HS-5 (cell line): ENCODE data around the gene FBXO44.

Source experiments
- DNase-seq: peaks from one replicate; pipeline ENCODE4 v3.0.0-alpha.2; 2012; ENCODE audit warnings: low read depth

The FBXO44 gene

DNA sequence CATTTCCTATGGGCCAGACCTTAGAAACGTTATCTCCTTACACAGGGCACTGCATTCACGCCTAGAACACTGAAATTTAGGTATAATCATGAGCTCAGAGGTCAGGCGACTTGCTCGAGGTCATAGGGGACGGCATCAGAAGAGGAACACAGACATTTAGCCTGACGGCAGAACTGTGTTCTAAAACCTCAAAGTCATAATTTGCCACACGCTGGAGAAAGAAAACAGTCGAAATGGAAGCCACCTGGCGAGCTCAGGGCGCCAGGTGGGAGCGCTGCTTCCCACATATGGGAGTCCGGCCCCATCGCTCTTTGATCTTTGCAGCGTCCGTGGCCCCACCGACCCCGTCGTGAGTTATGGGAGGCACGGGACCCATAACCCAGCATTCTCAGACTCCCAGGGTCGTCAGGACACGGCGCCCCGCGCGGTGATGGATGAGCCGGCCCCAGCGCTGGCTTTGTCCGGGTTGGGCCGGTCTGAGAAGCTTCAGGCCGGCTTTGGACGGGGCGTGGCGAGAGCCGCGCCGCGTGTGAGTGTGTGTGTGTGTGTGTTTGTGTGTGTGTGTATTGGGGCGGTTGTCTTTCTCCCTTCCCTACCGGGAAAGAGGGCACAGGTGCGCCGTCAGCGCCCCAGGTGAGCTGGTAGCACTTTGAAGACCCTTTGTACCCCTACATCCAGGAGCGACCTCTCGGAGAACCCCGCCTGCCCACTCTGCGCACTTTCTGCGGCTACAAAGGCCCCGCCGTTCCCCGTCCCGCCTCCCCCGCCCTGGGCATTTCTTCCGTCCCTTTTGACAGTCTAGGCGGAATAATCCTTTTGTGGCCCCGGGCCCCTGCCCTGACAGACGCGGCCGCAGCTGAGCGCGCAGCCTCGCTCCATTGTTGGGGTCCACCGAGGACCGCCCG is 36.0 kb downstream of the FBXO44 start:
- DNase-seq, result no peak

DNA sequence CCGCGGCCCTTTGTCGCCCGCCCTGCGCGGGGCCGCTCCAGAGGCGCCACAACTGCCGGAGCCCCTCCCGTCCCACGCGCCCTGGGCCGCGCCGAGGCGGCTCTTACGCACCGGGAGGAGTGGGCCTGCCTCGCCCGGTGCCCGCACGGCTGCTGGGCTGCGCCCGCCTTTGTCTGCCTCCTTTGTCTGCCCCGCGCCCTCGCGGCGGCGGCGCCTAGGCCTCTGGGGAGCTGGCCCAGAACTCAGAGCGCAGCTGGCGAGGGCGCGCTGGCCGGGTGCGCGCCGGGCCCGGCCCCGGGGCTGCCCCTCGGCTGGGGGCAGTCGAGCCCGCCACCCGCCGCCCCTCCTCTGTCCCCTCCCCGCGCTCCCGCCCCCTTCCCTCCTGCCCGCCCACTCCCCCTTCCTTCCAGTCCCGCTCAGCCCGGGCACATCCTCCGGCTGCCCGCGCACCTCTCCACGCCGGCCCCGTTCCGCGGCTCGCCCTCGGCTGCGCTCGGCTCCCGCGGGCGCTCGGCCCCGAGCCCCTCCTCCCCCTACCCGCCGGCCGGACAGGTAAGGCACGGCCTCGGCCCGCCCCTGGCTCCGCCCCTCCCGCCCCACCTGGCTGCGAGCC is 36.7 kb downstream of the FBXO44 start, which contains the start of gene DRAXIN:
TSS of gene DRAXIN (plus strand) at position 409 of the 613 bp plus-strand sequence. CDS start 14,549 bp downstream, outside the sequence.
- DNase-seq, result no peak

DNA sequence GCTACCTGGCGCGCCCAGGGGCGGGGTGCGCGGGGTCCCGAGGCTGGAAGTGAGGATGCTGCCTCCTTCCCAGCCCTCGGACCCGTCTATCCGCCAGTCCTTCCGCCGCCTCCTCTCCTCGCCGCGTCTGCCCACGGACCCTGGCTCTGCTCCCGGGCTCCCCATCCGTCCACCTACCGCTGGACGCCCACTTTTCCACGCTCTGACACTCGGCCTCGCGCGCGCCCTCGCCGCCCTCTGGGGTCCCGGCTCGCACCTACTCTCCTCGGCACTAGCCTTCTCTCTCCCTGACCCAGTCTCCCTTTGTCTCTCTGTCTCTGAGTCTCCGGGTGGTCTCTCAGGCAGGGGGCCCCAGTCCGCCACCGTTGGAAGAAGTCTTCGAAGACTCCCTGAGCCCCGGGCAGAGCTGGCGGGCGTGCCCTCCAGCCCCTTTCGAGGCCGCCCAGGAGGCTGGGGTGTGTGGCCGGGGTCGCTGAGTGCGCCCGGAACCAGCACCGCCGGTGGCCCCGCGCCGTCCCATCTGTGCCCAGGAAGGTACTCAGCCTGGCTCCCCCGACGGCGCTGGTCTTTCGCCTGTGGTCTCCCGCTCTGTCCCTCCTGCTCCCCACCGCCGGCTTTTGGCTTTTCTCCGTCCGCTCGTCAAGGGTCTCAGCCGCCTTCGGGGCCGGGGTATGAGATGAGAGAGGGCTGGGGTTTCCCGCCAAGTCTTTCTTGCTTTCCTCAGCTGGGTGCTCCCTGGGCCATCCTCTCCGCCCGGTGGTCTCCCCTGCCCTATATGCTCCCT is 37.4 kb downstream of the FBXO44 start:
- no peak for DNase-seq

DNA sequence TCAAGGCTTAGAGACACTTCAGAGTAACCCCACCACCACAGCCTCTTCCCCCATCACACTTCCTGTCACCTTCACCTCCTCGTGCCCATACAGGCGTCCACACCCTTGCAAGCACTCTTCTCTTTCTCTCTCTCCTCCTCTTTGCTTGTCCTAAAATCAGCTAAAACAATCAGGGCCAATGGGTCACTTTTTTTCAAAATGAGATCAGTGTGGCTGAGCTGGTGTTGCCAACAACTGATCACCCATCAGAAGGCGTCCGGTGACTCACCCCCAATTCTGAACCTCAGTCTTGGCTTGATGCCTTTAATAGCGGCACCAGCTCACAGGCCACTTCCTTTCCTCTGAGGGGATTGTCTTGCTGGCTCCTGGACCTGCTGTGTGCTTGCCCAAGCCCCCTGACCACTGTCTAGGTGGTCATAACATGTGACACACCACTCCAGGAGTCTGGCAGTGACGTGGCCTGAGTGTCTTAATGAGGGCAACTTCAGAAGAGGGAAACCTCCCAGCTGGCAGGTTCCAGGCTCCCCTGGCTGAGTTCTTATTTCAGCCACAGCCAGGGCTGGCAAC is 38.4 kb downstream of the FBXO44 start:
- peak; percentile 87 for DNase-seq

DNA sequence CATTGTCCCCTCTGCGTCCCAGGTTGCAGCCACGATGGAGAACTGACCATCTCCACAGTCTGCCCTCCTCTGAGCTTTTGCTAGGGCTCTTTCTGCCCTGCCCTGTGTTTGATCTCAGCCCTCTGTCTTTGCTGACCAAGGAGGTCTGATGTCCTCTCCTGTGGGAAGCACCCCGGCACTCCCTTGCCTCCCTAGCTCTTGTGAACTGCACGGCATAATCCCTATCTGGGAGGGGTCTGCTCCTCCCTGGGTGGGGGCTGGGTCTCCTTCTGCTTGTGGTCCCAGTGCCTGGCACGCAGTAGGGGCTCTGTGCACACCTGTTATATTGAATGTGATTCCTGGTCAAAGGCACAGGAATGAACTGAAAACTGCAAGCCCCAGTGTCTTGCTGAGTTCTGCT is 39.2 kb downstream of the FBXO44 start:
- DNase-seq, result no peak

DNA sequence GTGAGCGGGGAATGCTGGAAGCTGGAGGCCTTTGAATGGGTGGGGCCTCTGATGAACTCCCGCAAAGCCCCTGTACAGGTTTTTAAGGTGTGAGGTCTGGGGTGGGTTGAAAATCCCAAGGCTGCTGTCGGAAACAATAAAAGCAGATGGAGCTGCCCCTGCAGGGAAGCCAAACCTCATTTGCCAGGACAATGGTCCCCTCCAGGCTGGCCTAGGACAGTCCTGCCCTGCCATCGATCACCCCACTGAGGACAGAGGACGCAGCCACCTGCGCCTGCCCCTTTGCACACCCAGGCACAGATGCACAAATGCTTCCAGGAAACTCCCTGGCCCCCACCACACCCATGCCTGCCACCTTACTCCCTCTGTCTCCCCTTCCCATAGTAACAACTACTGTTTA is 41.2 kb downstream of the FBXO44 start:
- no peak for DNase-seq

DNA sequence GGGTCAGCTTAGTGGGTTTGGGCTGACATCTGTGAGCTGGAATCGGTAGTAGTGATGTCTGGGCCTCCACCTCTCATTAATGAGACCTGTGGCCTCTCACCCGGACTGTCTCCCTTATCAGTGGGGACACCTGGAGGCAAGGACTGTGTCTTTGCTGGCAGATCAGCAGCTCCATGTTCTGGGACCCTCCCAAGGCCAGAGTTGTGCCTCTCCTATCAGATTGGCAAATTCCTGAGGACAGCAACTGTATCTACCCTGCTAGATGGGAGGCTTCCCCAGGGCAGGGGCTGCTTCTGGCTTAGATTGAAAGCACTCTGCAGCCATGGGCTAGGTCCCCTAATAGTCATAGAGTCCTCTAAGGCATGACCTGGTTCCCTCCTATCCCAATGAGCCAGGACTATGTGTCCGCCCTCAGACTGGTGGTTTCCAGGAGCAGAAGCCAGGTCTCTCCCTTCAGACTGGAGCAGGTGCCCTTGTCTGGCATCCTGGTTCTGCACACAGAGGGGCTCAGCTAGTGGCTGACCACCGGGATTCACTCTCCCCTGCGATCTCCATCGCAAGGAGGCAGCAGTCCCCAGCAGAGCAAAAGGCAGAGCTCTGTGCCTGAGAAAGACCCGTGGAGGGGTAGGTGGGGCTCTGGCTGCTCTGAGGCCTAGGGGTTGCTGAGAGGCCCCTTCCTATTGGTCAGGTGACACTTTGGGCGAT is 42.7 kb downstream of the FBXO44 start:
- no peak for DNase-seq

DNA sequence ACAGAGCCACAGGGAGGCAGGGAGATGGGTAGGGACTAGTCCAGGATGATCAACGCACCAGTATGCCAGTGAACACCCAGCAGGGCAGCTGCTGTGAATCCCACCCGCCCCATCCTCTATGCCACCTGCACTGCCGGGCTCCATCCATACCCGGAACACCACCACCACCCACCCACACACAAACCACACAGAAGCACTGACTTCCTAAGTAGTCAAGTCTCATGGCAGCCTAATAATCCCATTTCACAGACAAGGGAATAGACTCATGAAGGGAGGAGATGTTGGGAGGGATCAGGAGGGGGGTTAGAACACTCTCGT is 43.2 kb downstream of the FBXO44 start:
- no peak for DNase-seq

DNA sequence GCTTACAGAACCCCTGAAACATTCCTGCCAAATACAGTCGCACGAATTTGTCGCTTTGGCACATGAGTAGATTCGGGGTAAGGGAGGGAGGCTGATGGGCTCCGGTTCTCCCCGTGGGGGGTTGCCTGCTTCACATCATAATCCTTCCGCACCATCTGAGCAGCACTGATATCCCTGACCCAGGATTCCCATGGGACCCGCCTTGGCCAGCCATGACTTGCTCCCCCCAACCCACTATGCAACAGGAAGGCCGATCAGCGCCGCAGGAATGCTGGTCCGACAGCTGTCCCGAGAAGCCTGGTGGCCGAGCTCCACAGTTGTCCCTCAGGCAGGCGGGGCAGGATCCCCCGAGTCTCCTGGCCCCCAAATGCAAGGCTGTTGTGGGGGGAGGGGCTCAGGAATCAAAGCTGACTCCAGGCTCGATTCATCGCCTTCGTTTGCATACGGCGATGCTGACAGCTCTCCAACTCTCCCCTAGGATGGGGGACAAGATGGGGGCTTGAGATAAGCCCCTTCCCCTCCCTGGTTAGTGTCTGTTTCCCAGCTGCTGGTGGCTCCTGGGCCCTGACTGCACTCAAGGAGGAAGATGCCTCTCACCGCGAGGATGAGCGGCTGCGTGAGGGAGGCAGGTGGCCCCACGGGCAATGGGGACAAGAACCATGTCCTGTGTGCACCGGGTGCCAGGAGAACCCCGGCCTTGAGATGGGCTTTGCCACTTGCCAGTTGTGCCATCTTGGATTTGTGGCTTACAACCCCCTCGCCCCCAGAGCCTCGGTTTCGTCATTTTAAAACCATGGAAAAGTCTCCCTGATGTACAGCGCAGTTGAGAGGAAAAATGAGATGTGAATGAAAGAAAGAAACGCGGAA is 46.2 kb downstream of the FBXO44 start:
- DNase-seq, result no peak

DNA sequence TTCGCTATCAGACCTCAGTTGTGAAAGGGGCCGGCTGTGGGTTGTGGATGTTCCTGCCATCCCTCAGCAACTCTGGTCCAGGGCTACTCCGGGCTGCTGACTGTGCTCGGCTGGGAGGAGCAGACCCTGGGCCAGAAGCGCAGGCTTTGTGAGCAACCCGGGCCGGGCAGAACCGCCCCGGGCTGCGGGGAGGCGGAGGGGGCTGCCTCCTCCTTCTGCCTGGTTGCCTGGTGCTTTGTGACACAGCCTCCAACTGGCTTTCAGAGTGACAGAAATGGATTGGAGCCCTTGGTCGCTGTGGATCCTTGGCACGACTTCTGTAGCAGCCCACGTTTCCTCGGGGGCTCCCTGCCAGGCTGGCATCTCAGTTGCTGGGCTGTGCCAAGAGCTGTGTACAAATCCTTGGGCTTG is 46.9 kb downstream of the FBXO44 start:
- DNase-seq, result no peak

DNA sequence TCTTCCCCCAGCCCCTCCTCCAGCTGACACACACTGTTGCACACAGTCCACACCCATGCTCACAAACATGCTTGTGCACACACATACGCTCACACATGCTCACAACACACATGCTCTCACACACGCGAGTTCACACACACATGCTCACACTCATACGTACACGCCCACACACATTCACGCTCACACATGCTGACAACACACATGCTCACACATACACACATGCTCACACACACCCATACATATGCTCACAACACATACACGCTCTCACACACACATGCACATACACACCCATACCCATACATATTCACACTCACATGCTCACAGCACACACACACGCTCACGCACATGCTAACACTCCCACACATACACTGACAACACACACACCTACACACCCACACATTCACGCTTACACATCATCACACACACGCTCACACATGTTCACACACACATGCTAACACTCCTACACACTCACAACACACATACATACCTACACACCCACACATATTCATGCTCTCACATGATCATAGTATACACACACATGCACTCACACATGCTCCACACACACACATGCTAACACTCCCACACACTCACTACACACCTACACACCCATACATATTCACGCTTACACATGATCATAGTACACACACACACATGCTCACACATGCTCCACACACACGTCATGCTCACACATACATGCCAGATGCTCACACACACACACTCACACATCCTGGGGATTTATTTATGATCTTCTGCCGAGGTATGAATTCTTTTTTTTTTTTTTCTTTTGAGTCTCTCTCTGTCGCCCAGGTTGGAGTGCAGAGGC is 47.5 kb downstream of the FBXO44 start:
- no peak for DNase-seq

DNA sequence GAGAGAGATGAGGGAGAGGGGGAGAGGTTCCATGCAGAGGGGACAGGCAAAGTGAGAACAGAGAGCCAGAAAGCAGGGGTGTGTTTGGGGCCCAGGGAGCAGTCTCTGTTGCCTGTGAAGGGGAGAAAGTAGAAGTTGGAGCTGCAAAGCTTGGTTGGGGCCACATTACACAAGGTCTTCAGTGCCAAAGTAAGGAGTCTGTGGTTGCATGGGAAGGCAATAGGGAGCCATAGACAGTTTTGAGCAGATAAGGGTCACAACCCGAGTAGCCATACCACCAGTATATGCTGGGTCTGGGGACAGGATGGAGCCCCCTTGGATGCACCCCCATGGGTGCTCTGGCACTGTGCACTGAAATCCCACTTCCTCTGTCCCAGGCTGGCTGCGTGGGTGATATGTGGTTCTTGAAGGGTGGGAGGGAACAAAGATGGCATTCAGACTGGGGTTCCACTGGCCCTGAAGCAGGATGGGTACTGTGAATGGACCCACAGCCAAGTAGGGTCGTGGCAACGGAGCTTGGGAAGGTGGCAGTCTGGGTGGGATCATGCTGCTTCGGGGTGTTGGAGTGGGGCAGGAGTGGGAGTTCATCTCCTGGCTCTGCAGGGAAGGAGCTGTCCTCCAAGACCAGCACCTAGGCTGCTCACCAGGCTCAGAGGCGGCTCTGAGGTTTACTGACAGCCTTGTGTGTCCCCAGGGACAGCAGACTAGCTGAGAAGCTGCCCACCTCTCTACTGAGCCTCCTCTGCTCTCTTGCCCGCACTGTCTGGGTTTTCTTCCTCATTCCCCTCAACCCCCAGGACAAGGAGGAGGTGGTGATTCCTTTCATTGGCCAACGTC is 48.9 kb downstream of the FBXO44 start:
- no peak for DNase-seq

DNA sequence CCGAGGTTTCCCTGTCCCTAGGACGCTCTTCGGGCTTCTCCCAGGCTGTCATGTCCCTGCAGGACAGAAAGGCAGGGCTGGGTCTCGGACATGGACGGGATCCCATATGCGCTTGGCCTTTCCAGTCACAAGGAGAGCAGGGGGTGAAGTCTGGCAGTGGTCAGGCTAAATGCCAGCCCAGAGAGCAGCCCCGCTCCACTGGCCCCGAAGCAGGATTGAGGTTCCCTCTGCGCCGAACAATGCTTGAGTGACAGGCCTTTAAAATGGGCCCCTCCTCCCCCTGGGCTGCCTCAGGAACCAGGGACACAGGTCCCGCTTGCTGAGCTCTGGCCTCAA is 49.5 kb downstream of the FBXO44 start:
- DNase-seq, result no peak

DNA sequence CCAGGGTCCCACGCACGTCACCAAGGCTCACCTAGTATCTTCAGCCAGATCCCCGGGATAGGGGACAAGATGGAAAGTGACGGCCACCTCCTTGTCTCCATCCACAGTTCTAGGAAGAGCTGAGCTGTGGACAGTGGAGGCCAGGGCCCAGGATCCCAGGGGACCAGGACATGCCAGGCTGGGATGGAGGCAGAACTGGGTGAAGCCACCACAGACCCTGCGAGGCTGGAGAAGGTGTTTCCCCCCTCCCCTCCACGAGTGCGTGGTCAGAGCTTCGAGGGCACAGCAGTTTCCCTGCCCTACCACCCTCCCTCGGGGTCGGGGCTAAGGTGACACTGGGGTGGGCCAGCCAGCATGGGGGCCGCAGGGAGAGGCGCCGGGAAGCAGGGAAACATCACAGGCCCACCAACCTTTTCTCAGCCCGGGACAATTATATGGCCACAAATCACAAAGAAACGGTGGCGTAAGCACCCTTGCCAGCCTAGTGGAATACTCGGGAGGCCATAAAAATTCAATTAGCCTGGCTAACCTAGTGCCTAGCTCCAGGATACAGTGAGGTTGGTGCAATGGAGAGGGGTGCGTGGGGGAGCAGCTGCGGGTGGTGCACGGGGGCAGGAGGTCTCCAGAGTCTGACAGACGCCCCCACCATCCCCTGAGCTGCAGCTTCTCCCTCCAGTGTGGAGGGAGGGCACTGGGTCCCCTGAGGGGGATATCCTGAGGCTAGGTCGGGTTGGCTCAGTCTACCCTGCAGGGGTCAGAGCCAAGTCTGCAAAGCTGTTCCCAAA is 50.2 kb downstream of the FBXO44 start:
- DNase-seq, result no peak

DNA sequence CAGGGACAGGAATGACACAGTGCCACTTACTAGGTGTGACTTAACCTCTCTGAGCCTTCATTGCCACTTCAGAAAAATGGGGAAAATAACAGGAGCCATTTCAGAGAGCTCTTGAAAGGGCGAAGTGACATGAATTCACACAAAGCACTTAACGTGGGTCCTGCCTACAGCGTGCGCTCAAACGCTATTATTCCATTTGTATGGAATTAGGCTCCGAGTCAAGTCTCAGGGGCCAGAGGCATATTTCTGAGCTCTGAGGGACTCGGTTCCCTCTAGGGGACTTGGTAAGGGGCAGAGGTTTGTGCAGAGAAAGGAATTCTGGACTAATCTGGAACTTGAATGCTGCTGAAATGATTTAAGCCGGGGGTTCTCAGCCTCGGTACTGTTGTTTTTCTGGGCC is 50.9 kb downstream of the FBXO44 start:
- no peak for DNase-seq

DNA sequence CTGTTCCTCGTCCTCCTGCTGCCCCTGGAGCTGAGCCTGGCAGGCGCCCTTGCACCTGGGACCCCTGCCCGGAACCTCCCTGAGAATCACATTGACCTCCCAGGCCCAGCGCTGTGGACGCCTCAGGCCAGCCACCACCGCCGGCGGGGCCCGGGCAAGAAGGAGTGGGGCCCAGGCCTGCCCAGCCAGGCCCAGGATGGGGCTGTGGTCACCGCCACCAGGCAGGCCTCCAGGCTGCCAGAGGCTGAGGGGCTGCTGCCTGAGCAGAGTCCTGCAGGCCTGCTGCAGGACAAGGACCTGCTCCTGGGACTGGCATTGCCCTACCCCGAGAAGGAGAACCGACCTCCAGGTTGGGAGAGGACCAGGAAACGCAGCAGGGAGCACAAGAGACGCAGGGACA is 51.6 kb downstream of the FBXO44 start:
- DNase-seq, result no peak

DNA sequence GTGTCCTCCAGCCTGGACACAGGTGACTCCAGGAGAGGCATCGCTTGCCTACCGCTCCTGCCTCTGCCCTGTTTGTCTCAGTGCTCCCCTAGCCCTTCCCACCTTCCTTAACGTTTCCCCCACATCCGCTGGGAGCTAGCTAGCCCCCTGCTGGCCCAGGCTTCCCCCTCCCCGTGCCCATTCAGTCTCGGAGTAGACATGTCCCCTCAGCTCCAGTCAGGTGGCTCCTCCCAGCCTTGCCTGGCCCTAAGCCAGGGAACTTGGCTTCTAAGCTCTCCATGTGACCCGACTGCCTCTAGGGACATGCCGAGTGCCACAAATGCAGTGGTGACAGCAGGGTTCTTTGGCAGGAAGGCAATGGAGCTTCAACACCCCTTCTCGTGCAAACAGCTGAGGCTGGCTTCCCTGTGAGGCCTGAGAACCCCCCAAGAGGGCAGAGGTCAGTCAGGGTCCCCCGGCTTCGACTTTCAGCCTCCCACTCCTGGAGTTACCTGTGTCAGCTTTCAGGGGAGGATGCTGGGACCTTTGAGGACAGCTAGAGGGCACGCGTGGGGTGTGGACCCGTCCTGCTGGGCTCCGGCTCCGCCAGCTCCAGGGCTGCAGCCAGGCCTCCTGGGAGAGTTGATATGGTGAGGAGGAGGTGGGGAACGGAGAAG is 53.1 kb downstream of the FBXO44 start:
- no peak for DNase-seq
